ENCODE results near the gene RFX7.
"Not testable (repeated sequence)": the region's sequence is repeated elsewhere in the genome, so short reads cannot be mapped to it uniquely, and the experiment has no call there.

RFX7 gene

DNA sequence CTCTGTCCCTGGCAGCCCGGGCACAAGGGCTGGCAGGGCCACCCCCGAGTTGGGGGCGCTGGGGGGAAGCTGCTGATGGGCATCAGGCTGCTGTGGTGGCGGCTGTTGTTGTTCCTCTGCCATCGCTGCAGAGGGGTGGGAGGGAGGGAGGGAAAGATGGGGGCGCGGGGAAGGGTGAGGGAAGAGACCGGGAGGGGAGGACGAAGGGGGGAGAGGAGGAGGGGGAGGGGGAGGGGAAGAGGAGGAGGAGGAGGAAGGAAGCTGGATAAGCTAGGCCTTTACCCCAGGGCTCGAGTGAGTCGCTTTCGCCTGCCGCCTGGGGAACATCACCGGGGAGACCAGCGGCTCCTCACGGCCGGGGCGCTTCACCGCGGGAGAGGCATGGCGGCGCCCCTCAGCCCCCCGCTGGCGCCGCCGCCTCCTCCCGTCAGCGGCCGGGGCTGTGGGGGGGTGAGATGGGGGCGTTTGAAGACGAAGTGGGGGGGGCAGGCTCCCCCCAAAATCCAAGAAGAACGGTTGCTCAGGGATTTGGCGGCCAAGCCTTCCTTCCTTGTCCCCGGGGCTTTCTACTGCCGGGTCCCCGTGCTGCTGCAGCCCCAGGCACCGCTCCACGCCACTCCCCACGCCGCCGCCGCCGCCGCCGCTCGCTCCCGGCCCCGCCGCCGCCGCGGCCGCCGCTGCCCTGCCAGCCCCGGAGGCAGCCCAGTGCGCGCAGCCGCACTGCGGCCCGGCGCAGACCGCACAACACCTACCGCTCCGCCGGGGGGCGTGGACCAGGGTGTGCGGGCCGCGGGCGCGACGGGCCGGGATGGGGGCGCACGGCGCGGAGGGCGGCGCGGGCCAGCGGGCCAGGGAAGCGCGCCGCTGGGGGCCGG, at the start of gene RFX7:
Gene RFX7, minus strand, starts transcription at position 717 of the 875 bp plus-strand sequence. Its CDS starts 594 bp downstream, at position 123.
- no peak for TF ChIP-seq ZNF274 (IDR thresholded peaks at IDR 0.05; ENCODE audit: low read depth, low read length)
- peak within 1 kb of the TSS; percentile 93 for H3K4me3 ChIP-seq (ENCODE audit: low read length)

DNA sequence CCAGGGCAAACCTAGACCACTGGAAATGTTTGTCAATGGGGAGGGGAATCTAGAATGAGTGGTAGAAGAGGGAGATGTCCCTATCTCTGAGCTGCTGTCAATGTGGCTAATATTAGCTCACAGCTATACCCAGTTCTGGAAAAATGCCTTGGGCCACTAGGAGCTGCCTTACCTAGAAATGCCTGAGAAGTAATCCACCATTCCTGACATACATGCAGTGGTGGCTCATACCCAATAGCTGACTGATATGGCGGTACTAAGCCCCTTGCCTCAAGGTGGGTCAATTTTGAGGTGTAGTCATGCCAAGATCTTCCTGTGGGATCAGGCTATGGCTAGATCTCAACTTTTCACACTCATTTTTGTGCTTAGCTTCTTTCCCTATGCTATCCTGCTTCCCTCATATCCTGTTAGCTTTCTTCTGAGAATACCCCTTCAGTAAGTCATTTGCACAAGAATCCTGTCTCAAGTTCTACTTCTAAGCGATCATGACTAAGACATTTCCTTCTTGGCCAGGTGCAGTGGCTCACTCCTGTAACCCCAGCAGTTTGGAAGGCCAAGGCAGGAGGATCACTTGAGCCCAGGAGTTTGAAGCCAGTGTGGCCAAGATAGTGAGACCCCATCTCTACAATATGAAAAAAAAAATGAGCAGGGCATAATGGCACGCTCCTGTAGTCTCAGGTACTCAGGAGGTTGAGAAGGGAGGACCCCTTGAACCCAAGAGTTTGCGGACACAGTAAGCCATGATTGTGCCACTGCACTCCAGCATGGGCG, 49.1 kb upstream of the RFX7 start:
- no peak overlapping the region for H3K4me3 ChIP-seq (ENCODE audit: low read length)
- no peak for TF ChIP-seq ZNF274 (IDR thresholded peaks at IDR 0.05; ENCODE audit: low read depth, low read length)

DNA sequence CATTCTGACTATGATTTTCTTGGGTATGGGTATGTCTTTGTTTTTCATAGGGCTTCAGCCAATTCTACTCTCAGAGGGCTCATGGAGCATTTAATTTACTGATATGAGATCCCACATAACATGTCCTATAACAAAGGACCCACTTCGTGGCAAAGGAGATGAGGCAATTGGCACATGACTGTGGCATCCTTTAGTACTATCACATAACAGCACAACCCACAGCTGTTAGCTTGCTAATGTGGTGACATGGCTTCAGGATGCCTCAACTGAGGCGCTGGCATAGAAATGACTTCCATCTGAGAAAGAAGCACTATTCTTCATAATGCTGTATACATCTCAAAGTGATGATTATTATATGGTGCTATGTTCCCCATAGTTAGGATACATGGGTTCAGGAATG, 48.1 kb upstream of the RFX7 start:
- TF ChIP-seq ZNF274 (IDR thresholded peaks at IDR 0.05; ENCODE audit: low read depth, low read length), result no peak
- H3K4me3 ChIP-seq (ENCODE audit: low read length), result no peak overlapping the region

DNA sequence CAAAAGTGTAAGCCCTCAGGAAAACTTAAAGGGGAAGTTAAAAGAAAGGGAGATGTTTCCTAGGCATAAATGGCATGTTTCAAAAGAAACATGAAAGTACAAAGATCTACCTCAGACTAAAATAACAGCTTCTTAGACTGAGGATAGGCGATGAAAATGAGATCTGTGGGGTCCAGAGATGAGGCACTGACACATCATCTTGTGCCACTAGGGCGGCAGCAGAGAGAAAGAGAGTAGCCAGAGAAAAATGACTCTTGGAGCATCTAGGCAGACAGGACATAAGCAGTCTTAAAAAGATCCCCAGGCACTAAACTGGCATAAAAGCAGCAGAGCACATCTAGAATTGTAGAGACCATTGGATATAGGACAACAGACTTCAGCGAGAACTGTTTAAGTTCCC, 42.5 kb upstream of the RFX7 start:
- H3K4me3 ChIP-seq (ENCODE audit: low read length), result no peak overlapping the region
- no peak for TF ChIP-seq ZNF274 (IDR thresholded peaks at IDR 0.05; ENCODE audit: low read depth, low read length)

DNA sequence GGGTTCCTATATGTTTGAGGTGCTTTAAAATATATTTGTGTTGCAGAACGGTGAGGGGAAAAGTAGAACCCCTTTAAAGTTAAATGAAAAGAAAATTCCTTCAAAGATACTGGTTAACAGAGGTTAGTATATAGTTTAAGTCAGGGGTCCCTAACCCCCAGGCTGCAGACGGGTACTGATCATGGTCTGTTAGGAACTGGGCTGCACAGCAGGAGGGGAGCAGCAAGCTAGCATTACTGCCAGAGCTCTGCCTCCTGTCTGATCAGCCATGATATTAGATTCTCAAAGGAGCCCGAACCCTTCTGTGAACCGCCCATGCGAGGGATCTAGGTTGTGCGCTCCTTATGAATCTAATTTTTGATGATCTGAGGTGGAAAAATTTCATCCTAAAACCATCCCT, 37.5 kb upstream of the RFX7 start:
- no peak for TF ChIP-seq ZNF274 (IDR thresholded peaks at IDR 0.05; ENCODE audit: low read depth, low read length)
- H3K4me3 ChIP-seq (ENCODE audit: low read length), result no peak overlapping the region

DNA sequence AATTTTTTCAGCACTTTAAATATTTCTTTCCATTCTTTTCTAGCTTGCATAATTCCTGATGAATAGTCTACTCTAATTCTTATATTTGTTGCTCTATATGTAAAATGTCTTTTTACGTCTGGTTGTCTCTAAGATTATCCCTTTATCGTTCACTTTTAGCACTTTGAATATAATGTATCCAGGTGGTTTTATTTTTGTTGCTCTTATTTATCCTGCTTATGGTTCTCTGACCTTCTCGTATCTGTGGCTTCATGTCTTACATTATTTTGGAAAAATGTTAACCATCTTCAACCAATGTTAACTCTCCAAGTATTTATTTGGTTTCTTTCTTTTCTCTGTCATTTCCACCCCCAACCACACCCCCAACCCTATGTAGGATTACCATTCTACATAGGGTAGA, 30.0 kb upstream of the RFX7 start:
- no peak overlapping the region for H3K4me3 ChIP-seq (ENCODE audit: low read length)
- TF ChIP-seq ZNF274 (IDR thresholded peaks at IDR 0.05; ENCODE audit: low read depth, low read length), result no peak

DNA sequence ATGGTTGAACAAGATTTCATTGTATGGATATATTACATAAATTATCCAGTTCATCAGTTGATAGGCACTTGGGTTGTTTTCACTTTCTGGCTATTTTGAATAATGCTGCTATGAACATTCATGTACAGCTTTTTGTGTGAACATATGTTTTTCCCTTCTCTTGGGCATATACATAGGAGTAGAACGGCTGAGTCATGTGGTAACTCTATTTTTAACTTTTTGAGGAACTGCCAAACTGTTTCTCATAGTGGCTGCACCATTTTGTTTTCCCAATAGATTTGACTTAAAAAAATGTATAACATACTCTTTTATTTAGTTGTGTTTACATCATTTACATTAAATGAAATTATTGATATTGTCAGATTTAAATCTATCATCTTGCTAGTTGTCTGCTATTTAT, 28.8 kb upstream of the RFX7 start:
- no peak for TF ChIP-seq ZNF274 (IDR thresholded peaks at IDR 0.05; ENCODE audit: low read depth, low read length)
- no peak overlapping the region for H3K4me3 ChIP-seq (ENCODE audit: low read length)

DNA sequence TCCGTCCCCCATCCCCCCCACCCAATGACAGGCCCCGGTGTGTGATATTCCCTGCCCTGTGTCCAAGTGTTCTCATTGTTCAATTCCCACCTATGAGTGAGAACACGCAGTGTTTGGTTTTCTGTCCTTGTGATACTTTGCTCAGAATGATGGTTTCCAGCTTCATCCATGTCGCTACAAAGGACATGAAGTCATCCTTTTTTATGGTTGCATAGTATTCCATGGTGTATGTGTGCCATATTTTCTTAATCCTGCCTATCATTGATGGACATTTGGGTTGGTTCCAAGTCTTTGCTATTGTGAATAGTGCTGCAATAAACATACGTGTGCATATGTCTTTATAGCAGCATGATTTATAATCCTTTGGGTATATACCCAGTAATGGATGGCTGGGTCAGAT, 22.8 kb upstream of the RFX7 start:
- not testable (repeated sequence) for H3K4me3 ChIP-seq (ENCODE audit: low read length)

DNA sequence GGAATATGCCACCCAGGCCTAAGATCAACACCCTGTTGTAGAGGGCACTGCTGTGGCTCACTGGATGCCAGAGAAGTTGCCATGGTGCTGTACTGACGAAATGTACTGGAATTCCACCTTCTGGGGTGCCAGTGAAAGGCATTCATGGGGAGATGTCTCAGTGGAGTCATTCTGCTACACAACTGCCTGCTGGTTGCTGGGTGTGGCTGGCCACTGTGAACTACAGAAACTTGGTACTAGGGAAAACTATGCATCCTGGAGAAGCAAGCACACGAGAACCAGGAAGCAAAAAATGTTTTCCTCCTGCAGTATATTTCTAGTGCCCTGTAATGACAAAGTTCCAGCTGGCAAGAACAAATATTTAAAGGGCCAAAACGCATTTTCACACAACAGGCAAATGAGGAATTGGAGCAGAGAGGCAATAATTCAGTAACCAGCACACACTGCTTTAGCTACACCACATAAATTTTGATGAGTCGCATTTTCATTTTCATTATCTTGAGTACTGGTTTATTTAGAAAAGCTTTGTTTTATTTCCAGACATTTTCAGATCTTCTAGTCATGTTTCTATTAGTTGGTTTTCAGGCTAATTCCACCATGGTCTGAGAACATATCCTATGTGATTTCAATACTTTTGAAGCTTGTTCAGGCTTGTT, 18.3 kb upstream of the RFX7 start:
- no peak overlapping the region for H3K4me3 ChIP-seq (ENCODE audit: low read length)
- no peak for TF ChIP-seq ZNF274 (IDR thresholded peaks at IDR 0.05; ENCODE audit: low read depth, low read length)

DNA sequence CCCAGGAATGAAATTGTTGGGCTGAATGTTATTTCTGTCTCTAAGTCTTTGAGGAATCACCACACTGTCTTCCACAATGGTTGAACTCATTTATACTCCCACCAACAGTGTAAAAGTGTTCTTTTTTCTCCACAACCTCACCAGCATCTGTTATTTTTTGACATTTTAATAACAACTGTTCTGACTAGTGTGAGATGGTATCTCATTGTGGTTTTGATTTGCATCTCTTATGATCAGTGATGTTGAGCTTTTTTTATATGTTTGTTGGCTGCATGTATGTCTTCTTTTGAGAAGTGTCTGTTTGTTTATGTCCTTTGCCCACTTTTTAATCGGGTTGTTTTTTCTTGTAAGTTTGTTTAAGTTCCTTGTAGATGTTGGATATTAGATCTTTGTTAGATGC, 13.6 kb upstream of the RFX7 start:
- not testable (repeated sequence) for H3K4me3 ChIP-seq (ENCODE audit: low read length)

DNA sequence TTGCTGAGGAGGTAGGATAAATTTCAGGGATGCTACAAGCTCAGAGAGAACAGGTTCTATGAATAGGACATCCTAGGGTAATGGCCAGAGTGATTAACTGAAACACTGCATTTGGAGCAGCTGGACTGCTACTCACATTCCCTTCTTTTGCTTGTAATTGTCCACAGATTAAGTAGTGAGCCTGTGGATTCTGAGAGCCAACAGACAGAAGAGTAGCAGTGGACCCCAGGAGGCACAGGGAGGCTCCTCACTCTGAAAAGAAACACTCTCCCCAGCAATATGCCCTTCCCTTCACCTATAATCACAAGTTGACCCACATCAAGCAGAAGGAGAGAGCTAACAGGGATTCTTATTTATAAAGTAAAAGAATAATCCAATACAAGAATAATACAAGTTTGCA, 10.6 kb upstream of the RFX7 start:
- TF ChIP-seq ZNF274 (IDR thresholded peaks at IDR 0.05; ENCODE audit: low read depth, low read length), result no peak
- H3K4me3 ChIP-seq (ENCODE audit: low read length), result no peak overlapping the region

DNA sequence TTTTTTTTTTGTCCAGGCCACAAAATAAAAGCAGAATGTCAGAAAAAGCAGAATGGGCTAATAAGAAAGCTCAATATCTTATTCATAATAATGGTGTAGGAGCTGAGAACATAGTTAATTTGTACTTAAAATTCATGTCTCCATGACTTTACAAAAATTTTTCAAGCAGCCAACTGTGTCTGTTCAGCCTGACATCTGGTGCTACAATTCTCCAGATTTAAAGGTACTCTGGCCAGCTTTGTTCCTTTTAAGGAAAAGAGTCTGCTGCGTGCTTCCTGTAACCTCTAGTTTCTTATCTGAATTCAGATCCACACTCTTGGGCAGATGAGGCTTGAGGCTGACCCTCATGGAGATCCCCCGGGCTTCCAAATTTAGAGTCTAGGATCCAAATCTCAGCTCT, 8.7 kb upstream of the RFX7 start:
- no peak for TF ChIP-seq ZNF274 (IDR thresholded peaks at IDR 0.05; ENCODE audit: low read depth, low read length)
- H3K4me3 ChIP-seq (ENCODE audit: low read length), result no peak overlapping the region

DNA sequence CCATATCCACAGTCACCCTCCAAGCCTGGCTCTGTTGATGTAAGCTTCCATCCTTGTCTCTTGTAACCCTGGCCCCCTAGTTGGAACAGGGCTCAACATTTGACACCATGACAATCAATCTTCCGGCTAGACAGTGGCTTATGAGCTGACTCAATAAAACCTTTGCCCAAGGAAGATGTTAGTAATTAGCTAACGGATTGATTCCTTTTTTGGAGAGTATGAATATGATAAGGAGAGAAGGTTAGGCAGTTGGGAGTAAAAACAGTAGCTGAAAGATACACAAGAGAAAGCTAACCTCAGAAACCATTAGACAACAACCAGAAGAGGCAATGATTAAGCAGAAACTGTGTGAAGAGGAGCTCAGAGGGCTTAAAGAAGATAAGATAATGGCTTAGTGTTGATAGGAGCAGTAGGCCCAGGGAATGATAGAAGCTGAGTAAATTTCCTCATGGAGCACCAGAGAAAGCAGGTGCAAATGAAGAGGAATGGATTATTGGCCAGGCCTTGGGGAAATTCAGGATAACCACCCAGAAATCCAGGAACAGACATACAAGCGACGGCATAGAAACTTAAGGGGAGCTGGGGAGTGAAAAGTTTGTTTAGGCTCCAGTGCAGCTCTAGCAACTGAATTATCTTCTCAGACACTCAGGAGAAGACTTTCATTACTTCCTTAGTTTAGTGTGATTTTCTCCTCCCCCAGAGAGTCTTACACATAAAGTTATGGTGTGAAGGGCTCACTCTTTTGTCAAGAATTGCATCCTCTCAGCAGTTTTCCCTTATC, 7.8 kb upstream of the RFX7 start:
- TF ChIP-seq ZNF274 (IDR thresholded peaks at IDR 0.05; ENCODE audit: low read depth, low read length), result no peak
- no peak overlapping the region for H3K4me3 ChIP-seq (ENCODE audit: low read length)

DNA sequence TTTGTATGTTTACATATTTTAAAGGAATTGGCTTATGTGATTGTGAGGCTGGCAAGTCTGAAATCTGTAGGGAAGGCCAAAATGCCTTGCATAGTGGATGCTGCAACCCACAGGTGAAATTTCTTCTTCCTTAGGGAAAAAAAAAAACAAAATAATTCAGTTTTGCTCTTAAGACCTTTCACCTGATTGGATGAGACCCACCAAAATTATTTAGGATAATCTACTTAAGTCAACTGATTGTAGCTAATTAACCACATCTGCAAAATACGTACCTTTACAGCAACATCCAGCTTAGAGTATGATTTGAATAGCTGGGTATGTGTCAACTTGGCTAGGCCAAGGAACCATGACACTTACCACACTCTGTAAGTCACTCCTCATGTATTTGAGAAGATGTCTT, 6.9 kb upstream of the RFX7 start:
- no peak overlapping the region for H3K4me3 ChIP-seq (ENCODE audit: low read length)
- no peak for TF ChIP-seq ZNF274 (IDR thresholded peaks at IDR 0.05; ENCODE audit: low read depth, low read length)

All from GM08714 (cell line).